Measurements from ENCODE around the gene MRPS18A. TPM values are rescaled to one million over a fixed set of nuclear protein-coding genes. Genes with fewer than 3 reads are reported as not detected.

MRPS18A gene
- total RNA-seq, 1 experiment from 2014 or later: 77.8 TPM

GRCh38 chr6:43698584-43699349 lies 11.2 kb upstream of the MRPS18A start:
- peak; percentile 26 for DNase-seq (ENCODE audit: low read depth)

GRCh38 chr6:43697421-43697820 lies 9.8 kb upstream of the MRPS18A start:
- DNase-seq (ENCODE audit: low read depth): no peak

GRCh38 chr6:43695967-43696291 lies 8.3 kb upstream of the MRPS18A start:
- DNase-seq (ENCODE audit: low read depth): no peak

GRCh38 chr6:43695215-43695966 lies 7.8 kb upstream of the MRPS18A start:
- no peak for DNase-seq (ENCODE audit: low read depth)

- no peak for DNase-seq (ENCODE audit: low read depth)
Observed at GRCh38 chr6:43689421-43689820, 1.8 kb upstream of the MRPS18A start.

- DNase-seq (ENCODE audit: low read depth): no peak
Observed at GRCh38 chr6:43687079-43687436, 533 bp downstream of the MRPS18A start.

- DNase-seq (ENCODE audit: low read depth): no peak
Observed at GRCh38 chr6:43683708-43684455, 3.7 kb downstream of the MRPS18A start.

- no peak for DNase-seq (ENCODE audit: low read depth)
Observed at GRCh38 chr6:43682724-43683429, 4.7 kb downstream of the MRPS18A start.

GRCh38 chr6:43681303-43681702 lies 6.3 kb downstream of the MRPS18A start:
- no peak for DNase-seq (ENCODE audit: low read depth)

- DNase-seq (ENCODE audit: low read depth): no peak
Observed at GRCh38 chr6:43680308-43681200, 7.0 kb downstream of the MRPS18A start.

- DNase-seq (ENCODE audit: low read depth): no peak
Observed at GRCh38 chr6:43679057-43679456, 8.5 kb downstream of the MRPS18A start.

GRCh38 chr6:43678341-43678740 lies 9.2 kb downstream of the MRPS18A start:
- DNase-seq (ENCODE audit: low read depth): no peak

- DNase-seq (ENCODE audit: low read depth): no peak
Observed at GRCh38 chr6:43677759-43678158, 9.8 kb downstream of the MRPS18A start.

- no peak for DNase-seq (ENCODE audit: low read depth)
Observed at GRCh38 chr6:43676962-43677606, 10.5 kb downstream of the MRPS18A start.

GRCh38 chr6:43674921-43675320 lies 12.7 kb downstream of the MRPS18A start:
- DNase-seq (ENCODE audit: low read depth): no peak

- DNase-seq (ENCODE audit: low read depth): no peak
Observed at GRCh38 chr6:43674291-43674690, 13.3 kb downstream of the MRPS18A start.

- DNase-seq (ENCODE audit: low read depth): no peak
Observed at GRCh38 chr6:43673444-43674084, 14.0 kb downstream of the MRPS18A start.

- DNase-seq (ENCODE audit: low read depth): no peak
Observed at GRCh38 chr6:43671801-43672690, 15.5 kb downstream of the MRPS18A start.

Data from Daoy (cell line).